ENCODE measurements around the gene TMEM74B.
A peak's percentile ranks its signal among the peaks of the same experiment; 100 is the strongest.

The TMEM74B gene

GRCh38 chr20:1204576-1204975 is 19.8 kb upstream of the TMEM74B start:
- DNase-seq: no peak

GRCh38 chr20:1204113-1204512 is 19.3 kb upstream of the TMEM74B start:
- no peak for DNase-seq

GRCh38 chr20:1203630-1204029 is 18.8 kb upstream of the TMEM74B start:
- DNase-seq: no peak

- DNase-seq: no peak
Measured at GRCh38 chr20:1202762-1203504, 18.2 kb upstream of the TMEM74B start, which contains the start of gene C20orf202. Gene C20orf202 (plus strand): TSS chr20:1203454. CDS start chr20:1203586, 132 bp downstream.

- no peak for DNase-seq
Measured at GRCh38 chr20:1199964-1200363, 15.2 kb upstream of the TMEM74B start.

- DNase-seq: no peak
Measured at GRCh38 chr20:1199212-1199873, 14.6 kb upstream of the TMEM74B start.

- no peak for DNase-seq
Measured at GRCh38 chr20:1198751-1199150, 14.0 kb upstream of the TMEM74B start.

- DNase-seq: no peak
Measured at GRCh38 chr20:1197801-1198200, 13.0 kb upstream of the TMEM74B start.

GRCh38 chr20:1196634-1197033 is 11.9 kb upstream of the TMEM74B start:
- DNase-seq: no peak

- no peak for DNase-seq
Measured at GRCh38 chr20:1195226-1195625, 10.4 kb upstream of the TMEM74B start.

- no peak for DNase-seq
Measured at GRCh38 chr20:1191299-1191698, 6.5 kb upstream of the TMEM74B start.

- no peak for DNase-seq
Measured at GRCh38 chr20:1190847-1191246, 6.1 kb upstream of the TMEM74B start.

GRCh38 chr20:1189827-1190226 is 5.0 kb upstream of the TMEM74B start:
- no peak for DNase-seq

GRCh38 chr20:1188347-1188746 is 3.6 kb upstream of the TMEM74B start:
- no peak for DNase-seq

GRCh38 chr20:1187605-1188171 is 2.9 kb upstream of the TMEM74B start:
- DNase-seq: no peak

GRCh38 chr20:1186367-1186991 is 1.7 kb upstream of the TMEM74B start:
- no peak for DNase-seq

- DNase-seq: peak; percentile 12
Measured at GRCh38 chr20:1185790-1186334, 1.1 kb upstream of the TMEM74B start.

GRCh38 chr20:1185316-1185741 is 548 bp upstream of the TMEM74B start:
- no peak for DNase-seq

GRCh38 chr20:1184260-1184637 is 532 bp downstream of the TMEM74B start:
- DNase-seq: no peak

- DNase-seq: no peak
Measured at GRCh38 chr20:1183153-1183552, 1.6 kb downstream of the TMEM74B start.

- no peak for DNase-seq
Measured at GRCh38 chr20:1182106-1182505, 2.7 kb downstream of the TMEM74B start.

GRCh38 chr20:1180949-1181348 is 3.8 kb downstream of the TMEM74B start:
- no peak for DNase-seq

GRCh38 chr20:1178623-1179022 is 6.2 kb downstream of the TMEM74B start:
- no peak for DNase-seq

Data from T-helper 9 cell (primary cell).